PC-9 (cell line): ENCODE measurements around the gene RBMS3.

Experiments used
- EZH2 ChIP-seq: fragments of 200-600 bp; sonication (generic); IDR thresholded peaks from 2 replicates; pipeline ENCODE4 v1.8.0; 2017; ENCODE audit warnings: antibody characterized with exemption, low read depth
- TF ChIP-seq, protein P1 (sequence below): fragments of 200-600 bp; sonication (generic); conservative IDR thresholded peaks from 2 replicates; pipeline ENCODE4 v1.6.1; 2017; ENCODE audit warnings: mixed run types, antibody characterized with exemption, mild to moderate bottlenecking, moderate library complexity

DNA sequence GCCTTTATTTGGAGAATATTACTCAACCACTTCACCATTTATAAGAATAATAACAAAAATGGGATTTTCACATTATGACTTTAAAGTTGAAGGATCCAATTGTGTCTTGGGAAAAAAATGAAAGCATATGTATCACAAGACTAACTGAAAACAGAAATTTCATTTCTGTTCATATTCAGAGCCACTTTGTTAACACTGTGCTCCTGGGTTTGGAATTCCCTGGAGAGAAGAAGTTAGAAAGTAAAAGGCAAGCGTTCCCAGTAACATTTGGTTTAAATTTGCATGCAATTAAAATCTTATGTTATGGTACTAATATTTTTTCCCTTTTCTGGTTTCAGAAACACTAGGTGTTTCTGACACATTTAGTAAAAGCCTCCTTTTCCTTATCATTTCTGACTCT is 230.8 kb downstream of the RBMS3 start:
- TF ChIP-seq, protein P1, sequence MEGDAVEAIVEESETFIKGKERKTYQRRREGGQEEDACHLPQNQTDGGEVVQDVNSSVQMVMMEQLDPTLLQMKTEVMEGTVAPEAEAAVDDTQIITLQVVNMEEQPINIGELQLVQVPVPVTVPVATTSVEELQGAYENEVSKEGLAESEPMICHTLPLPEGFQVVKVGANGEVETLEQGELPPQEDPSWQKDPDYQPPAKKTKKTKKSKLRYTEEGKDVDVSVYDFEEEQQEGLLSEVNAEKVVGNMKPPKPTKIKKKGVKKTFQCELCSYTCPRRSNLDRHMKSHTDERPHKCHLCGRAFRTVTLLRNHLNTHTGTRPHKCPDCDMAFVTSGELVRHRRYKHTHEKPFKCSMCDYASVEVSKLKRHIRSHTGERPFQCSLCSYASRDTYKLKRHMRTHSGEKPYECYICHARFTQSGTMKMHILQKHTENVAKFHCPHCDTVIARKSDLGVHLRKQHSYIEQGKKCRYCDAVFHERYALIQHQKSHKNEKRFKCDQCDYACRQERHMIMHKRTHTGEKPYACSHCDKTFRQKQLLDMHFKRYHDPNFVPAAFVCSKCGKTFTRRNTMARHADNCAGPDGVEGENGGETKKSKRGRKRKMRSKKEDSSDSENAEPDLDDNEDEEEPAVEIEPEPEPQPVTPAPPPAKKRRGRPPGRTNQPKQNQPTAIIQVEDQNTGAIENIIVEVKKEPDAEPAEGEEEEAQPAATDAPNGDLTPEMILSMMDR = no peak
- no peak for TF ChIP-seq EZH2
